Right lobe of liver (tissue), 4 donors: ENCODE data around the gene BLM.

Experiments
- CTCF ChIP-seq, 4 donors: fragments of 200-600 bp in 3 of 4; fragments of 450-650 bp in 1 of 4; IDR thresholded peaks; one replicate each; pipeline versions ENCODE4 v1.5.1 to v1.8.0; 2016 to 2022; ENCODE audit warnings: antibody characterized with exemption in 4 of 4, mild to moderate bottlenecking in 2 of 4
- POLR2A ChIP-seq: fragments of 450-650 bp; IDR thresholded peaks from one replicate; pipeline ENCODE4 v1.6.1; 2017; ENCODE audit warnings: antibody characterized with exemption, mild to moderate bottlenecking
- donor health status: DM: no; HTN: no; CAD: no.
- donor health status: DM: no; HTN: no; CAD: no.
- donor health status: DM: no; HTN: yes; CAD: no.

GRCh38 chr15:90711842-90712241, 5.3 kb upstream of the BLM start:
- TF ChIP-seq CTCF (IDR thresholded peaks at IDR 0.05) (no peak), POLR2A (no peak)
